Measurements from ENCODE around the gene DUSP19. TPM values are rescaled to one million over a fixed set of nuclear protein-coding genes. Genes with fewer than 3 reads are reported as not detected.
"Not testable (repeated sequence)": the region's sequence is repeated elsewhere in the genome, so short reads cannot be mapped to it uniquely, and the experiment has no call there.

Gene DUSP19
- total RNA-seq, 4 donors from 2014 or later: 1.3 to 3.8 (median 2.0) TPM

GRCh38 chr2:183038341-183039300 lies 39.9 kb upstream of the DUSP19 start, which contains the start of gene NCKAP1:
NCKAP1 (minus strand) TSS chr2:183038457; CDS start chr2:183038099, 358 bp downstream.
- peak within 1 kb of the TSS; percentile 88 for H3K4me3 ChIP-seq
- peak; percentile 89 to 91 for DNase-seq (ENCODE audit: low spot score in 2 of 2)
- no peak for TF ChIP-seq EP300 (IDR thresholded peaks at IDR 0.05)
- TF ChIP-seq CTCF (IDR thresholded peaks at IDR 0.05): peak; percentile 89 to 100
- no peaks in the 10 kb centered on the region for H3K27me3 ChIP-seq
- no peaks in the 10 kb centered on the region for H3K36me3 ChIP-seq
- H3K9me3 ChIP-seq: no peaks in the 10 kb centered on the region
- 2% methylated on average over 15 of the region's 68 CpGs for WGBS
- H3K4me1 ChIP-seq: peaks cover 42% of the 10 kb centered on the region
- peak within 1 kb of the TSS; percentile 98 for H3K27ac ChIP-seq

- no peak overlapping the region for H3K27ac ChIP-seq
- H3K27me3 ChIP-seq: no peaks in the 10 kb centered on the region
- H3K4me1 ChIP-seq: peaks cover 23% of the 10 kb centered on the region
- H3K4me3 ChIP-seq: no peak overlapping the region
- 94% methylated on average over 2 of the region's 2 CpGs for WGBS
- TF ChIP-seq POLR2A (IDR thresholded peaks at IDR 0.05) (no peak), CTCF (IDR thresholded peaks at IDR 0.05) (no peak), POLR2AphosphoS5 (IDR thresholded peaks at IDR 0.05) (no peak), EP300 (IDR thresholded peaks at IDR 0.05) (no peak)
- H3K9me3 ChIP-seq: no peaks in the 10 kb centered on the region
- DNase-seq (ENCODE audit: low spot score in 2 of 2): no peak
- H3K36me3 ChIP-seq: no peaks in the 10 kb centered on the region
These were observed 37.9 kb upstream of the DUSP19 start for GRCh38 chr2:183040604-183041003.

- H3K27ac ChIP-seq; H3K4me1 ChIP-seq; H3K27me3 ChIP-seq; H3K9me3 ChIP-seq; DNase-seq (ENCODE audit: low spot score in 2 of 2); H3K36me3 ChIP-seq; H3K4me3 ChIP-seq: not testable (repeated sequence)
- 87% methylated on average over 8 of the region's 8 CpGs for WGBS
These were observed 35.0 kb upstream of the DUSP19 start for GRCh38 chr2:183043580-183043979.

GRCh38 chr2:183047486-183048125 lies 30.9 kb upstream of the DUSP19 start:
- H3K27me3 ChIP-seq; H3K36me3 ChIP-seq; DNase-seq (ENCODE audit: low spot score in 2 of 2); H3K9me3 ChIP-seq; H3K4me1 ChIP-seq; H3K4me3 ChIP-seq; H3K27ac ChIP-seq: not testable (repeated sequence)
- WGBS: 93% methylated on average over 5 of the region's 5 CpGs

GRCh38 chr2:183049420-183049819 lies 29.1 kb upstream of the DUSP19 start:
- H3K4me1 ChIP-seq: no peaks in the 10 kb centered on the region
- WGBS: 61% methylated on average over 5 of the region's 5 CpGs
- H3K4me3 ChIP-seq: no peak overlapping the region
- TF ChIP-seq CTCF (IDR thresholded peaks at IDR 0.05) (no peak), POLR2AphosphoS5 (IDR thresholded peaks at IDR 0.05) (no peak), EP300 (IDR thresholded peaks at IDR 0.05) (no peak), POLR2A (IDR thresholded peaks at IDR 0.05) (no peak)
- no peaks in the 10 kb centered on the region for H3K36me3 ChIP-seq
- H3K9me3 ChIP-seq: no peaks in the 10 kb centered on the region
- no peak overlapping the region for H3K27ac ChIP-seq
- H3K27me3 ChIP-seq: peaks cover 4% of the 10 kb centered on the region
- no peak for DNase-seq (ENCODE audit: low spot score in 2 of 2)

GRCh38 chr2:183057333-183057985 lies 21.1 kb upstream of the DUSP19 start:
- no peaks in the 10 kb centered on the region for H3K27me3 ChIP-seq
- WGBS: 55% methylated on average over 3 of the region's 3 CpGs
- H3K27ac ChIP-seq: no peak overlapping the region
- TF ChIP-seq POLR2AphosphoS5 (IDR thresholded peaks at IDR 0.05) (no peak), CTCF (IDR thresholded peaks at IDR 0.05) (no peak), EP300 (IDR thresholded peaks at IDR 0.05) (no peak), POLR2A (IDR thresholded peaks at IDR 0.05) (no peak)
- no peak overlapping the region for H3K4me3 ChIP-seq
- no peaks in the 10 kb centered on the region for H3K4me1 ChIP-seq
- no peaks in the 10 kb centered on the region for H3K9me3 ChIP-seq
- no peaks in the 10 kb centered on the region for H3K36me3 ChIP-seq
- no peak for DNase-seq (ENCODE audit: low spot score in 2 of 2)
